Large intestine (tissue), 3 donors: Measurements from ENCODE around the gene COG2. TPM values are rescaled to one million over a fixed set of nuclear protein-coding genes. Genes with fewer than 3 reads are reported as not detected.
A peak's percentile ranks its signal among the peaks of the same experiment; 100 is the strongest.

Experiments used
- DNase-seq, 2 donors: peaks; one replicate each; pipeline versions ENCODE4 v3.0.0 to v3.0.0-alpha.2; 2013
- H3K27ac ChIP-seq: one replicate; pipeline ENCODE4 v1.5.1; 2013; ENCODE audit warnings: low read length
- H3K27me3 ChIP-seq: 2 replicates; pipeline ENCODE4 v1.6.1; 2013; ENCODE audit warnings: low read length; ENCODE audit not compliant: control insufficient read depth, insufficient read depth
- H3K36me3 ChIP-seq: 2 replicates; pipeline ENCODE4 v1.6.1; 2013; ENCODE audit warnings: low read length; ENCODE audit not compliant: control insufficient read depth, insufficient read depth
- H3K4me1 ChIP-seq: one replicate; pipeline ENCODE4 v1.6.1; 2013; ENCODE audit warnings: low read length; ENCODE audit not compliant: control insufficient read depth, insufficient read depth
- H3K4me3 ChIP-seq: one replicate; pipeline ENCODE4 v1.5.1; 2013; ENCODE audit warnings: low read length
- H3K9me3 ChIP-seq: one replicate; pipeline ENCODE4 v1.6.1; 2013; ENCODE audit warnings: mild to moderate bottlenecking, low read depth, low read length, moderate library complexity; ENCODE audit not compliant: control insufficient read depth
- WGBS: methylation state at CpG from one replicate; pipeline ENCODE4 v1.1.5; 2013; ENCODE audit warnings: low lambda C conversion rate; ENCODE audit not compliant: insufficient coverage; 5-methylcytosine and 5-hydroxymethylcytosine counted together
- polyA plus RNA-seq: library from polyadenylated mRNA; unstranded; fragments of 120-200 nt; gene quantifications from one replicate; pipeline ENCODE4 v1.2.1, GENCODE V29; 2013

The COG2 gene
- polyA plus RNA-seq, 1 donor = 32.7 TPM

- no peaks in the 10 kb centered on the region for H3K9me3 ChIP-seq
- H3K4me3 ChIP-seq = no peak overlapping the region
- no peak overlapping the region for H3K27ac ChIP-seq
- DNase-seq = no peak
- no peaks in the 10 kb centered on the region for H3K27me3 ChIP-seq
- no CpG with 5 or more reads among the region's 19 CpGs for WGBS
- H3K4me1 ChIP-seq = no peaks in the 10 kb centered on the region
- no peaks in the 10 kb centered on the region for H3K36me3 ChIP-seq
Measured at GRCh38 chr1:230624097-230624713, 18.1 kb upstream of the COG2 start.

DNA sequence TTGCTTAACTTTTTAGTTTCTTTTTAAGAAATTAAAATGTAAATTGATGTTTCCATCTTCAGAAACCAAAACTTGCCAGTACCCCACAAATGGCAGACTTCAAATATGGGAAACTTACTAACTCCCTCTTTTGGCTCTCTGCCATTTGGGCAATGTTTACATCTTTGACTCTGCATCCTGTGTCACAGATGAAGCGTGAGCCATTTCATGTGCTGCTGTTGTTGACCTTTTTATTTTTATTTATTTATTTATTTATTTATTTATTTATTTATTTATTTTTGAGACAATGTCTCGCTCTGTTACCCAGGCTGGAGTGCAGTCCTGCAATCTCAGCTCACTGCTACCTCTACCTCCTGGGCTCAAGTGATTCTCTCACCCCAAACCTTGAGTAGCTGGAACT is 16.0 kb upstream of the COG2 start:
- Histone ChIP-seq H3K36me3 (no peaks in the 10 kb centered on the region), H3K4me3 (no peak overlapping the region), H3K27me3 (no peaks in the 10 kb centered on the region), H3K27ac (no peak overlapping the region), H3K9me3 (no peaks in the 10 kb centered on the region), H3K4me1 (no peaks in the 10 kb centered on the region)
- DNase-seq = no peak
- 63% methylated on average over 1 of the region's 2 CpGs for WGBS

DNA sequence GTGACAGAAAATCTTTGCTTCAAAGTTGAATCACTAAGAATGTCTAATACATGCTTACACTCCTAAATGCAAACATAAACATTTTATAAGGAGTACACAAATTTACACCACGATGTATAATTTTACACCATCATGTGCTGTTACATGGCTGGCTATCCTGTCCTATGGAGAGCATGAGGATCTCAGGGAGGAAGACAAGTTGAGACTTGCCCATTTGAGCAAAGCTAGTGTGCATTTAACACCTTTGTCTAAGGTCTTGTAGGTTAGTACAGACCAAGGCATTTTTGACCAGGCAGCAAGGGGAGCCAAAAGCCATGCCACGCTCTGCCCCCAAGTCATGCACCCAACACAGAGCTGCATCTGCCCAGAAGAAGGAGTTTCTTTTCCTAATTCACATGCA is 14.5 kb upstream of the COG2 start:
- WGBS = no CpG with 5 or more reads among the region's 2 CpGs
- no peaks in the 10 kb centered on the region for H3K4me1 ChIP-seq
- no peak overlapping the region for H3K4me3 ChIP-seq
- H3K27ac ChIP-seq = no peak overlapping the region
- H3K27me3 ChIP-seq = no peaks in the 10 kb centered on the region
- no peaks in the 10 kb centered on the region for H3K9me3 ChIP-seq
- no peak for DNase-seq
- no peaks in the 10 kb centered on the region for H3K36me3 ChIP-seq

GRCh38 chr1:230629511-230629910 is 12.8 kb upstream of the COG2 start:
- no peaks in the 10 kb centered on the region for H3K9me3 ChIP-seq
- H3K27ac ChIP-seq = no peak overlapping the region
- no peaks in the 10 kb centered on the region for H3K36me3 ChIP-seq
- no peaks in the 10 kb centered on the region for H3K4me1 ChIP-seq
- H3K4me3 ChIP-seq = no peak overlapping the region
- no peaks in the 10 kb centered on the region for H3K27me3 ChIP-seq
- DNase-seq = no peak

GRCh38 chr1:230631477-230631876 is 10.8 kb upstream of the COG2 start:
- Histone ChIP-seq H3K27ac (no peak overlapping the region), H3K27me3 (no peaks in the 10 kb centered on the region), H3K4me3 (no peak overlapping the region), H3K36me3 (no peaks in the 10 kb centered on the region), H3K4me1 (no peaks in the 10 kb centered on the region), H3K9me3 (no peaks in the 10 kb centered on the region)
- no peak for DNase-seq
- 100% methylated on average over 1 of the region's 1 CpG for WGBS

GRCh38 chr1:230632273-230632873 is 9.9 kb upstream of the COG2 start:
- no peak overlapping the region for H3K27ac ChIP-seq
- 100% methylated on average over 1 of the region's 4 CpGs for WGBS
- no peaks in the 10 kb centered on the region for H3K36me3 ChIP-seq
- peak; percentile 20 to 25 for DNase-seq
- H3K4me3 ChIP-seq = no peak overlapping the region
- no peaks in the 10 kb centered on the region for H3K4me1 ChIP-seq
- peaks cover 2% of the 10 kb centered on the region for H3K27me3 ChIP-seq
- H3K9me3 ChIP-seq = no peaks in the 10 kb centered on the region

- H3K9me3 ChIP-seq = no peaks in the 10 kb centered on the region
- no peak overlapping the region for H3K27ac ChIP-seq
- no peak for DNase-seq
- H3K4me1 ChIP-seq = no peaks in the 10 kb centered on the region
- peaks cover 2% of the 10 kb centered on the region for H3K27me3 ChIP-seq
- no peaks in the 10 kb centered on the region for H3K36me3 ChIP-seq
- no CpG with 5 or more reads among the region's 2 CpGs for WGBS
- H3K4me3 ChIP-seq = no peak overlapping the region
Measured at GRCh38 chr1:230633469-230633868, 8.8 kb upstream of the COG2 start.

DNA sequence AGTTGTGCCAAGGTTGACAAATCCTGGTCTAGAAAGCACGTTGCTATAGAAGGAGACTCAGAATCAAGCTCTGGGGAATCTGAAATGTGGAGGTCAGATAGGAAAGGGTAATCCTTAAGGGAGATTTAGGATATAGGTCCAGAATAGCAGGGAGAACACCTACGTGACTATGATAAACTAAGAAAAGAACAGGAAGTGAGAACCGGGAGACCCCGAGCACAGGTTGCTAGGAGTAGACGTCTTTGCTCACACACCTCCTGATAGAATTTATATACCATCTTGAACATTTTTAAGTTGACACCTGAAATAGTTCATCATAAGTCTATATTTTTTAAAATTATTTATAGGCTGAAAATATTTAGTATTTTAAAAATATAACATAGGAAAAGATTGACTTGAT is 7.9 kb upstream of the COG2 start:
- DNase-seq = no peak
- no CpG with 5 or more reads among the region's 5 CpGs for WGBS
- H3K27ac ChIP-seq = no peak overlapping the region

DNA sequence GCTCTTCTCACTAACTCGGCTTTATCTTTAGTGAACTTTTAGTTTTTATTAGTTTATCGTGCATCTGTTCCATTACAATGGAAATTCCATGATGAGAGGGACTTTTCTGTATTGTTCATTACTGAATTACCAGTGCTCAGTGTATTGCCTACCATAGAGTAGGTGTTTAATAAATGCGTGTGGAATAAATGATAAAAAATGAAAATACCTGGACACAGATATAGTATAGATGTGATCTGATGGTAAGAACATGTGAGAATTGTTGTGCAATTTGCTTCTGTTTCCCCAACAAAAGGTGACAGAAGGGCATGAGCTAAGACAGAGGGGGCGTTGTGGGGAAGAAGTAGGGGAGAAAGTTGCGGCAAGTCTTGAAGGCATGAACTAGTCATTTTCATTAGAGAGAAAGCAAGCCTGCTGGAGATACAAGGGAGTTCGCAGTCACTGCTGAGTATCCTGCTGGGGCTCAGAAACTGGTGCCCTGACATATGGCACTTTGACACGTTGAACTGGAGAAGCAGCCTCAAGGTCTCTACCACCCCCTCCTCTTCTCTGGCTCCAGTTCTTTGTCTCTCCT is 5.6 kb upstream of the COG2 start:
- no peak for DNase-seq
- Histone ChIP-seq H3K4me1 (peaks cover 3% of the 10 kb centered on the region), H3K36me3 (no peaks in the 10 kb centered on the region), H3K27me3 (peaks cover 2% of the 10 kb centered on the region), H3K27ac (no peak overlapping the region), H3K9me3 (no peaks in the 10 kb centered on the region), H3K4me3 (no peak overlapping the region)
- WGBS = 80% methylated on average over 1 of the region's 7 CpGs

More for the DNA sequence above, 7.9 kb upstream of the COG2 start:
- H3K4me3 ChIP-seq = no peak overlapping the region
- H3K36me3 ChIP-seq = no peaks in the 10 kb centered on the region
- no peaks in the 10 kb centered on the region for H3K9me3 ChIP-seq
- no peaks in the 10 kb centered on the region for H3K4me1 ChIP-seq
- H3K27me3 ChIP-seq = peaks cover 2% of the 10 kb centered on the region

DNA sequence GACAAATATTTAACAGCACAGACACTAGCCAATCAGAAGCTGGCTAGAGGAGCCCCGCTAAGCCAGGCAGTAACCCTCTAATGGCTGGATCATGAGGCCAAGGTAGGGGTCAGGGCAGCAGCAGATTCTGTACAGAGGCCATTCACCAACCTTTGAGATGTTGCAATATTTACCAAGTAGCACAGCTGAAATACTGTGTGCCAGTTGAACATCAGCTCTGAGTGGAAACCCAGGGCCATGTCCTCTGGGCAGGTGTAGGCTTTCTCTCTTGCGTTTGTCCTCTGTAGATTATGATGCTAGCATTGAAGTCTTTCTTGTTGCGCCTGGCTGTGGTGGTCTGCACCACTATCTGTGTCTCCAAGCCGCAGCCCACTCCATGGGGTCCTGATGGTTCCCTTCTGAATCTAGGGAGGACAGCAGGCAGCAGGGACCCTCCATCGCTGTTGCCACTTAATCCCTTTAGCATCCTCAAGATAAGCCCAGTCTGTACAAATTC is 2.5 kb upstream of the COG2 start:
- no CpG with 5 or more reads among the region's 5 CpGs for WGBS
- peaks cover 9% of the 10 kb centered on the region for H3K4me1 ChIP-seq
- H3K27ac ChIP-seq = no peak overlapping the region
- no peak overlapping the region for H3K4me3 ChIP-seq
- peak in 1 of 2 donors; percentile 32 for DNase-seq
- H3K36me3 ChIP-seq = no peaks in the 10 kb centered on the region
- peaks cover 2% of the 10 kb centered on the region for H3K27me3 ChIP-seq
- no peaks in the 10 kb centered on the region for H3K9me3 ChIP-seq

DNA sequence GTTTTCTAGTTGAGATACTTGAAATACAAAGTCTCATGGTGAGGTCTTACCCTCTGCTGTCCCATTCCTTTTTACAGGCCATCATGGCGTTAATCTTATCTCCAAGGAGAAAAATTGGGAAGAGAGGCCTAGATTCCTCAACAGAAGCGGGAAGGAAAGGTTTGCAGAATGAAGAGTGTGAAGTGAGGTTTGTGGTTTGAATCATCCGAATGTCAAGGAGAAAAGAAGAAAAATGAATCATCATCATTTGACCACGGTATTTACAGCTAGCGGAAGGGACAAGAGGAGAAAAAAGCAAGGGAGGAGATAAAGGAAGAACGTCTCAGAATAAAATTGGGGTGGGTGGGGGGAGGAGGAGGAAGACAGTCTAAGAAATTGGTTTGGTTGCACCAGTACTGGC is 935 bp upstream of the COG2 start:
- no peak for DNase-seq
- H3K4me1 ChIP-seq = peaks cover 9% of the 10 kb centered on the region
- no peak overlapping the region for H3K27ac ChIP-seq
- peaks cover 5% of the 10 kb centered on the region for H3K36me3 ChIP-seq
- H3K27me3 ChIP-seq = peaks cover 2% of the 10 kb centered on the region
- WGBS = 74% methylated on average over 5 of the region's 6 CpGs
- no peak overlapping the region for H3K4me3 ChIP-seq
- no peaks in the 10 kb centered on the region for H3K9me3 ChIP-seq
